Measurements from ENCODE around the gene KRT2.

KRT2 gene

DNA sequence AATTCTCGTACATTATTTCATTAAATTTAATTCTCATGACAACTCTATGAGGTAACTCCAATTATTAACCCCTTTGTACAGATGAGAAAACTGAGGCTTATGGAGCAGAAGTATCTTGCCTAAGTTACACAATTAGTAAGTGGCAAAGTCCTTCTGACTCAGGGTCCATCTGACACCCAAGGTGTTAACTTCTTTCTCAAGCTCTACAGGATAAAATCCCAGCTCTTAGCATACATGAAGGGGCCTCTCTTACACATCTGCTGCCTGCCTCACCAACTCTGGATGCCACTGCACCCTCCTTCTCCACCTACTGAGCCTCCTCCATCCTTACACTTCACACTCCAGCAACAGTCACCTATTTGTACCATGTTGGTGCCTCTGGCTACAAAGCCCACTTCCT lies 46.5 kb downstream of the KRT2 start:
- Histone ChIP-seq H3K27me3 (no peaks in the 10 kb centered on the region), H3K4me3 (no peak overlapping the region)

GRCh38 chr12:52604859-52605258 lies 47.2 kb downstream of the KRT2 start:
- Histone ChIP-seq H3K4me3 (no peak overlapping the region), H3K9me3 (replicated peaks in 1 of 11) (peaks cover 0 to 13% (median 9%) of the 10 kb centered on the region in 11 experiments; a peak in 15 of 22 replicates), H3K9ac (no peak overlapping the region), H3K4me1 (no peaks in the 10 kb centered on the region), H3K27me3 (no peaks in the 10 kb centered on the region), H3K36me3 (no peaks in the 10 kb centered on the region), H3K27ac (no peak overlapping the region), H3K4me2 (no peak overlapping the region), H4K20me1 (no peaks in the 10 kb centered on the region)
- no peak for TF ChIP-seq Cebpa-rat (IDR thresholded peaks at IDR 0.05)

More for the DNA sequence above, 46.5 kb downstream of the KRT2 start:
- Histone ChIP-seq H3K36me3 (no peaks in the 10 kb centered on the region), H3K9ac (no peak overlapping the region), H4K20me1 (no peaks in the 10 kb centered on the region), H3K9me3 (replicated peaks in 1 of 11) (peaks cover 0 to 11% (median 9%) of the 10 kb centered on the region in 11 experiments; a peak in 15 of 22 replicates), H3K27ac (no peak overlapping the region), H3K4me1 (no peaks in the 10 kb centered on the region), H3K4me2 (no peak overlapping the region)
- TF ChIP-seq Cebpa-rat (IDR thresholded peaks at IDR 0.05) = no peak

DNA sequence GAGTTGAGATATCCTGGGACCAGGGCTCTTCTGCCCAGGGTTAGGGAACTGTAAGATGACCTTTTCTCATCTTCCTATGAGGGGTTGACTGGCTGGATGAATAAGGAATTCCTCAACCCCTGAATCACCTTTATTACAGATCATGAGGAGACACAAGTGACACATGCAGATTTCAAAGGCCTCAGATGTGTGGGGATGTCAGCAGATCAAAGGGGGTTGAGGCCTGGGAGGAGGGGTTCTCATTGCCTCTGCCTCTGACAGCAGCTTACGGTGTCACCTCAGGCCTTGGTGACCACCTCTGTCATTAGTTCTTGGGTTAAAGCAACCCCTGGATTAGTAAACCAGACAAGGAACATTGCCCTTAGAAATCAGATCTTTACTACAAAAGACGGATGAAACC lies 48.7 kb downstream of the KRT2 start:
- Histone ChIP-seq H3K4me2 (no peak overlapping the region), H3K27ac (no peak overlapping the region), H3K27me3 (no peaks in the 10 kb centered on the region), H3K9ac (no peak overlapping the region), H4K20me1 (no peaks in the 10 kb centered on the region), H3K36me3 (no peaks in the 10 kb centered on the region), H3K9me3 (replicated peaks in 1 of 11) (peaks cover 0 to 13% (median 9%) of the 10 kb centered on the region in 11 experiments; a peak in 15 of 22 replicates), H3K4me3 (no peak overlapping the region), H3K4me1 (no peaks in the 10 kb centered on the region)
- no peak for TF ChIP-seq Cebpa-rat (IDR thresholded peaks at IDR 0.05)

DNA sequence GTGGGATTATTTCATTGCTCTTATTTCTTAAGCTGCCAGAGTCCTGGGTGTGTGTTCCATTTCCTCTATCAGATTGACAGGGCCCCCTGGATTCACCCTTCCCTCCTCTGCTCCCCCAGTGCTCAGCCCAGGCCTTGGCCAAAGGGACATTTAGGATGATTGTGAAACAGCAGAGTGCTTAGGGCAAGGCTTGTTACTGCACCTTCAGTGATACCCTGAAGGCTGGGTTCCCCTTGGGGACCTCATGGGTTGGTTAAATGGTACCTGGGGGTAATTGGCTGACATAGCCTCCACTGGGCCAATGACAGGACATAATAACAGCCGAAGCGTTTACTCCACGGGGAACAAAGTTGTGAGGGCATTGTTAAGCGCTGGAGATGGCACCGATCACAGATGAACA lies 49.5 kb downstream of the KRT2 start:
- no peak overlapping the region for H3K9ac ChIP-seq
- no peak overlapping the region for H3K4me2 ChIP-seq
- H3K27ac ChIP-seq = no peak overlapping the region
- TF ChIP-seq Cebpa-rat (IDR thresholded peaks at IDR 0.05) = no peak
- H3K9me3 ChIP-seq (replicated peaks in 1 of 11) = peaks cover 0 to 13% (median 9%) of the 10 kb centered on the region in 11 experiments; a peak in 15 of 22 replicates
- no peaks in the 10 kb centered on the region; a peak in 1 of 22 replicates for H4K20me1 ChIP-seq
- no peaks in the 10 kb centered on the region for H3K27me3 ChIP-seq
- H3K4me1 ChIP-seq = no peaks in the 10 kb centered on the region
- H3K4me3 ChIP-seq = no peak overlapping the region
- H3K36me3 ChIP-seq = no peaks in the 10 kb centered on the region

GRCh38 chr12:52601671-52602070 lies 50.3 kb downstream of the KRT2 start:
- H3K4me2 ChIP-seq = no peak overlapping the region
- no peak overlapping the region for H3K27ac ChIP-seq
- no peaks in the 10 kb centered on the region for H3K4me1 ChIP-seq
- peaks cover 0 to 13% (median 9%) of the 10 kb centered on the region in 11 experiments; a peak in 15 of 22 replicates for H3K9me3 ChIP-seq (replicated peaks in 1 of 11)
- H3K27me3 ChIP-seq = no peaks in the 10 kb centered on the region
- no peak overlapping the region for H3K9ac ChIP-seq
- no peak overlapping the region for H3K4me3 ChIP-seq
- H3K36me3 ChIP-seq = no peaks in the 10 kb centered on the region
- no peaks in the 10 kb centered on the region; a peak in 1 of 22 replicates for H4K20me1 ChIP-seq
- TF ChIP-seq Cebpa-rat (IDR thresholded peaks at IDR 0.05) = no peak

- peaks cover 0 to 13% (median 9%) of the 10 kb centered on the region in 11 experiments; a peak in 15 of 22 replicates for H3K9me3 ChIP-seq (replicated peaks in 1 of 11)
- H4K20me1 ChIP-seq = no peaks in the 10 kb centered on the region; a peak in 1 of 22 replicates
- no peak within 1 kb of the TSS for H3K27ac ChIP-seq
- no peak within 1 kb of the TSS for H3K9ac ChIP-seq
- H3K4me1 ChIP-seq = no peaks in the 10 kb centered on the region
- TF ChIP-seq Cebpa-rat (IDR thresholded peaks at IDR 0.05) = no peak
- H3K4me2 ChIP-seq = no peak within 1 kb of the TSS
- no peaks in the 10 kb centered on the region for H3K36me3 ChIP-seq
- no peaks in the 10 kb centered on the region for H3K27me3 ChIP-seq
- H3K4me3 ChIP-seq = no peak within 1 kb of the TSS
Observed at GRCh38 chr12:52600941-52601481, 51.0 kb downstream of the KRT2 start, which contains the start of gene KRT72. Gene KRT72, minus strand, starts transcription at chr12:52601463. Its CDS starts 11 bp downstream, at chr12:52601452.

DNA sequence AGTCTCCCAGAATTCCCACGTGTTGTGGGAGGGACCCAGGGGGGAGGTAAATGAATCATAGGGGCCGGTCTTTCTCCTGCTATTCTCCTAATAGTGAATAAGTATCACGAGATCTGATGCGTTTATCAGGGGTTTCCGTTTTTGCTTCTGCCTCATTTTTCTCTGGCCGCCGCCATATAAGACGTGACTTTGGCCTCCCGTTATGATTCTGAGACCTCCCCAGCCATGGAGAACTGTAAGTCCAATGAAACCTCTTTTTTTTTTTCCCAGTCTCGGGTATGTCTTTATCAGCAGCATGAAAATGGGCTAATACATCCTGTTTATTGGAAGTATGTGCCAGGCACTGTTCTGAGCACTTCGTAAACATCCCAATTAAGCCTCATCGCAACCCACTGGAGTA lies 51.5 kb downstream of the KRT2 start:
- no peaks in the 10 kb centered on the region for H3K27me3 ChIP-seq
- H3K4me2 ChIP-seq = no peak overlapping the region
- no peaks in the 10 kb centered on the region; a peak in 1 of 22 replicates for H4K20me1 ChIP-seq
- TF ChIP-seq Cebpa-rat (IDR thresholded peaks at IDR 0.05) = no peak
- H3K27ac ChIP-seq = no peak overlapping the region
- peaks cover 0 to 13% (median 9%) of the 10 kb centered on the region in 11 experiments; a peak in 15 of 22 replicates for H3K9me3 ChIP-seq (replicated peaks in 1 of 11)
- H3K4me1 ChIP-seq = no peaks in the 10 kb centered on the region
- H3K36me3 ChIP-seq = no peaks in the 10 kb centered on the region
- H3K9ac ChIP-seq = no peak overlapping the region
- no peak overlapping the region for H3K4me3 ChIP-seq

DNA sequence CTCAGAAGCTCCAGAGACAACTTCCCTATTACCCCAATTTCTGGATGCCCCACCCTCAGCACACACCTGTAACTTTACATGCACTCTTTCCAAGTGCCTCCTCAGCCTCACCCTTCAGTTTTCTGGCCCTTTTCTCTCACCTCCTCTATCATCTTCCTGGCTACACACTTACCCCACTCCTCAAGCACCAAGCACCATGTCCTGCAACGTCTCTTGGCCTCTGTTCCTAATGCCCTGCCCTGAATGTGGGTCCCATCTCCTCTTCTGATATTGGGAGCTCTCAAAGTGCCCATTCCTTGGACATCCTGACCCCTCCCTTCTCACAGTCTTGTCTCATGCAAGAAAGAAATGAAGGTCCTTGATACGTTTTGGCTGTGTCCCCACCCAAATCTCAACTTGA lies 51.9 kb downstream of the KRT2 start:
- Histone ChIP-seq H3K36me3 (no peaks in the 10 kb centered on the region), H3K4me3 (no peak overlapping the region), H3K9ac (no peak overlapping the region), H3K4me2 (no peak overlapping the region), H3K27ac (no peak overlapping the region), H4K20me1 (no peaks in the 10 kb centered on the region; a peak in 1 of 22 replicates), H3K9me3 (replicated peaks in 1 of 11) (peaks cover 0 to 13% (median 9%) of the 10 kb centered on the region in 11 experiments; a peak in 15 of 22 replicates), H3K4me1 (no peaks in the 10 kb centered on the region), H3K27me3 (no peaks in the 10 kb centered on the region)
- TF ChIP-seq Cebpa-rat (IDR thresholded peaks at IDR 0.05) = no peak

GRCh38 chr12:52598966-52599365 lies 53.0 kb downstream of the KRT2 start:
- no peaks in the 10 kb centered on the region for H3K4me1 ChIP-seq
- no peak for TF ChIP-seq Cebpa-rat (IDR thresholded peaks at IDR 0.05)
- no peaks in the 10 kb centered on the region; a peak in 1 of 22 replicates for H4K20me1 ChIP-seq
- peaks cover 0 to 13% (median 9%) of the 10 kb centered on the region in 11 experiments; a peak in 15 of 22 replicates for H3K9me3 ChIP-seq (replicated peaks in 1 of 11)
- H3K9ac ChIP-seq = no peak overlapping the region
- H3K4me3 ChIP-seq = no peak overlapping the region
- H3K27me3 ChIP-seq = no peaks in the 10 kb centered on the region
- H3K36me3 ChIP-seq = no peaks in the 10 kb centered on the region
- no peak overlapping the region for H3K27ac ChIP-seq
- H3K4me2 ChIP-seq = no peak overlapping the region

Data from BLaER1 treated with 17β-estradiol and CSF1 and Interleukin-3, amounts not matched to agents 10 nM and 100 nM (cell line).